CD14-positive monocyte (primary cell): Measurements from ENCODE around the gene DRC1. TPM values are rescaled to one million over a fixed set of nuclear protein-coding genes. Genes with fewer than 3 reads are reported as not detected.

Experiments
- DNase-seq, 3 donors: peaks; one replicate each; pipeline ENCODE4 v3.0.0-alpha.2; 2011 to 2022
- H2AFZ ChIP-seq: 2 replicates; pipeline ENCODE4 v1.6.0; 2012; ENCODE audit warnings: mild to moderate bottlenecking, low read depth, low read length, inconsistent platforms; ENCODE audit not compliant: insufficient read depth, poor library complexity, severe bottlenecking
- H3K27ac ChIP-seq, 2 donors: 1 replicate in 1 of 2; 2 replicates in 1 of 2; pipeline ENCODE4 v1.5.1; 2012 to 2013; ENCODE audit warnings: low read length in 2 of 2, control low read depth in 1 of 2, inconsistent platforms in 1 of 2, low read depth in 1 of 2, mild to moderate bottlenecking in 1 of 2
- H3K27me3 ChIP-seq, 2 donors: one replicate each; pipeline versions ENCODE4 v1.6.0 to v1.6.1; 2011 to 2013; ENCODE audit warnings: low read length in 2 of 2; ENCODE audit not compliant: control insufficient read depth in 2 of 2, insufficient read depth in 2 of 2
- H3K36me3 ChIP-seq, 2 donors: replicated peaks in 1 of 2; 1 replicate in 1 of 2; 2 replicates in 1 of 2; pipeline versions ENCODE4 v1.5.1 to v1.6.1; 2012 to 2013; ENCODE audit warnings: low read length in 2 of 2, control low read depth in 1 of 2, inconsistent platforms in 1 of 2, mild to moderate bottlenecking in 1 of 2; ENCODE audit not compliant: insufficient read depth in 2 of 2, control insufficient read depth in 1 of 2
- H3K4me1 ChIP-seq, 2 donors: 1 replicate in 1 of 2; 2 replicates in 1 of 2; pipeline versions ENCODE4 v1.5.1 to v1.6.1; 2012 to 2013; ENCODE audit warnings: low read length in 2 of 2, control low read depth in 1 of 2, inconsistent platforms in 1 of 2, mild to moderate bottlenecking in 1 of 2, moderate library complexity in 1 of 2; ENCODE audit not compliant: insufficient read depth in 2 of 2, control insufficient read depth in 1 of 2
- H3K4me2 ChIP-seq: replicated peaks from 2 replicates; pipeline ENCODE3; 2012; ENCODE audit warnings: low read length, moderate library complexity, mild to moderate bottlenecking; ENCODE audit not compliant: poor library complexity, severe bottlenecking; ENCODE audit errors: extremely low read depth
- H3K4me3 ChIP-seq, 3 experiments: fragments of 200-600 bp in 1 of 3; sonication (generic) in 1 of 3; replicated peaks in 1 of 3; 1 replicate in 2 of 3; 2 replicates in 1 of 3; pipeline ENCODE4 v1.5.1; 2011 to 2013; ENCODE audit warnings: low read length in 3 of 3, mild to moderate bottlenecking in 3 of 3, control low read depth in 2 of 3, low read depth in 2 of 3, inconsistent platforms in 1 of 3, moderate library complexity in 1 of 3
- H3K79me2 ChIP-seq: 2 replicates; pipeline ENCODE4 v1.6.0; 2012; ENCODE audit warnings: mild to moderate bottlenecking, control low read depth, inconsistent platforms, low read length, moderate library complexity; ENCODE audit not compliant: insufficient read depth
- H3K9ac ChIP-seq: 2 replicates; pipeline ENCODE4 v1.6.0; 2017; ENCODE audit warnings: low read length, mild to moderate bottlenecking; ENCODE audit not compliant: insufficient read depth, poor library complexity, severe bottlenecking
- H3K9me3 ChIP-seq, 2 donors: replicated peaks in 1 of 2; 1 replicate in 1 of 2; 2 replicates in 1 of 2; pipeline versions ENCODE4 v1.5.1 to v1.6.1; 2012 to 2013; ENCODE audit warnings: low read length in 2 of 2, control low read depth in 1 of 2; ENCODE audit not compliant: control insufficient read depth in 1 of 2, insufficient read depth in 1 of 2
- H4K20me1 ChIP-seq: 2 replicates; pipeline ENCODE4 v1.6.0; 2012; ENCODE audit warnings: mild to moderate bottlenecking, low read length, control low read depth, moderate library complexity; ENCODE audit not compliant: insufficient read depth
- H3K27ac Mint-ChIP-seq, 7 donors: one replicate each; pipeline ENCODE4 v1.8.0; 2020; ENCODE audit warnings: mild to moderate bottlenecking in 7 of 7, mixed read lengths in 7 of 7, moderate library complexity in 6 of 7, inconsistent platforms in 2 of 7
- H3K27me3 Mint-ChIP-seq, 3 donors: one replicate each; pipeline ENCODE4 v1.8.0; 2021 to 2022; ENCODE audit warnings: low read depth in 3 of 3, mild to moderate bottlenecking in 3 of 3, mixed read lengths in 3 of 3, moderate library complexity in 3 of 3, inconsistent platforms in 1 of 3
- H3K36me3 Mint-ChIP-seq, 2 donors: one replicate each; pipeline ENCODE4 v1.8.0; 2020; ENCODE audit warnings: mixed read lengths in 2 of 2, inconsistent platforms in 1 of 2, mild to moderate bottlenecking in 1 of 2
- H3K4me1 Mint-ChIP-seq: one replicate; pipeline ENCODE4 v1.8.0; 2020; ENCODE audit warnings: mild to moderate bottlenecking, mixed read lengths
- H3K4me3 Mint-ChIP-seq, 2 donors: one replicate each; pipeline ENCODE4 v1.8.0; 2020; ENCODE audit warnings: mild to moderate bottlenecking in 2 of 2, mixed read lengths in 2 of 2, moderate library complexity in 1 of 2
- H3K9me3 Mint-ChIP-seq, 7 donors: one replicate each; pipeline ENCODE4 v1.8.0; 2020 to 2022; ENCODE audit warnings: mixed read lengths in 7 of 7, mild to moderate bottlenecking in 6 of 7, moderate library complexity in 6 of 7, inconsistent platforms in 2 of 7
- CTCF ChIP-seq: fragments of 200-600 bp; IDR thresholded peaks from one replicate; pipeline ENCODE4 v1.8.0; 2022; ENCODE audit warnings: antibody characterized with exemption, mild to moderate bottlenecking
- WGBS: methylation state at CpG from one replicate; pipeline ENCODE4 v1.1.5; 2013; ENCODE audit warnings: missing lambda C conversion rate; ENCODE audit not compliant: insufficient coverage; 5-methylcytosine and 5-hydroxymethylcytosine counted together
- intact Hi-C, 2 donors: fragments of 100-400 bp; cut with micrococcal nuclease; formaldehyde crosslinking; loops; one replicate each; pipeline versions ENCODE4 v1.15.0 to v1.15.1; 2023
- polyA plus RNA-seq, 3 donors: library from polyadenylated mRNA; depleted of rRNA in 1 of 3; unstranded in 2 of 3; stranded (reverse) in 1 of 3; fragments of 300-500 nt in 2 of 3; fragments of >200 nt in 1 of 3; fragmentation: Illumina TruSeq in 2 of 3; gene quantifications; 1 replicate in 2 of 3; 2 replicates in 1 of 3; pipeline ENCODE4 v1.2.3, GENCODE V29; 2012 to 2021

Gene DRC1
- polyA plus RNA-seq, 3 donors: not detected

- no peak for TF ChIP-seq CTCF
- Histone ChIP-seq H3K27me3 (no peaks in the 10 kb centered on the region), H3K4me3 (no peak overlapping the region), H2AFZ (no peak overlapping the region), H3K4me2 (no peak overlapping the region), H3K9me3 (no peaks in the 10 kb centered on the region), H3K27ac (no peak overlapping the region), H3K36me3 (no peaks in the 10 kb centered on the region), H4K20me1 (no peaks in the 10 kb centered on the region), H3K9ac (no peak overlapping the region), H3K4me1 (peaks cover 5 to 8% of the 10 kb centered on the region in 2 donors), H3K79me2 (no peaks in the 10 kb centered on the region)
- WGBS: 100% methylated on average over 2 of the region's 3 CpGs
- no peak for DNase-seq
- H3K4me3 Mint-ChIP-seq: no peak overlapping the region
- H3K27me3 Mint-ChIP-seq: peaks cover 8 to 10% (median 10%) of the 10 kb centered on the region in 3 donors
- peaks cover 0 to 3% (median 0%) of the 10 kb centered on the region in 7 donors for H3K9me3 Mint-ChIP-seq
- no peaks in the 10 kb centered on the region for H3K36me3 Mint-ChIP-seq
- intact Hi-C loops: no loop called here
- peaks cover 4% of the 10 kb centered on the region for H3K4me1 Mint-ChIP-seq
- peak overlapping the region in 1 of 7 donors; percentile 12 for H3K27ac Mint-ChIP-seq
These were observed 80.0 kb downstream of the DRC1 start for GRCh38 chr2:26481706-26482105.

GRCh38 chr2:26482211-26483026, 80.7 kb downstream of the DRC1 start:
- Histone ChIP-seq H3K27me3 (no peaks in the 10 kb centered on the region), H3K27ac (no peak overlapping the region), H3K4me3 (no peak overlapping the region), H3K4me1 (peaks cover under 1 to 3% of the 10 kb centered on the region in 2 donors), H4K20me1 (no peaks in the 10 kb centered on the region), H3K9ac (no peak overlapping the region), H3K9me3 (no peaks in the 10 kb centered on the region), H3K4me2 (no peak overlapping the region), H3K79me2 (no peaks in the 10 kb centered on the region), H2AFZ (no peak overlapping the region), H3K36me3 (no peaks in the 10 kb centered on the region)
- TF ChIP-seq CTCF: no peak
- intact Hi-C loops: no loop called here
- peaks cover 8 to 10% (median 8%) of the 10 kb centered on the region in 3 donors for H3K27me3 Mint-ChIP-seq
- H3K4me1 Mint-ChIP-seq: peaks cover 5% of the 10 kb centered on the region
- no peak for DNase-seq
- peak overlapping the region in 1 of 7 donors; percentile 3 for H3K27ac Mint-ChIP-seq
- H3K36me3 Mint-ChIP-seq: no peaks in the 10 kb centered on the region
- H3K4me3 Mint-ChIP-seq: no peak overlapping the region
- H3K9me3 Mint-ChIP-seq: peaks cover 0 to 3% (median 0%) of the 10 kb centered on the region in 7 donors
- 98% methylated on average over 25 of the region's 30 CpGs for WGBS
